NCI-H2171 treated with DMSO at 0.1 percent for 48 hours (cell line): ENCODE results near the gene PLA2G15.

Experiments
- DNase-seq: peaks from one replicate; lab custom pipeline; 2025; lab: John Stamatoyannopoulos, UW

PLA2G15 gene

GRCh38 chr16:68298907-68299561 is 53.9 kb downstream of the PLA2G15 start:
- DNase-seq: no peak

GRCh38 chr16:68299571-68300453 is 54.6 kb downstream of the PLA2G15 start:
- DNase-seq: no peak

- DNase-seq: no peak
Measured at GRCh38 chr16:68300734-68301459, 55.7 kb downstream of the PLA2G15 start.

GRCh38 chr16:68306633-68307032 is 61.5 kb downstream of the PLA2G15 start:
- no peak for DNase-seq

- no peak for DNase-seq
Measured at GRCh38 chr16:68309799-68310198, 64.6 kb downstream of the PLA2G15 start.

- no peak for DNase-seq
Measured at GRCh38 chr16:68310437-68310773, 65.2 kb downstream of the PLA2G15 start.
